GM21717 (cell line): ENCODE measurements around the gene NKRF.
A peak's percentile ranks its signal among the peaks of the same experiment; 100 is the strongest.

Source experiments
- ATAC-seq: cut with Tn5 transposase; IDR thresholded peaks from one replicate; pipeline ENCODE4 v1.9.1; 2021; ENCODE audit warnings: mild to moderate bottlenecking, moderate library complexity; ENCODE audit not compliant: unreplicated experiment

NKRF gene

DNA sequence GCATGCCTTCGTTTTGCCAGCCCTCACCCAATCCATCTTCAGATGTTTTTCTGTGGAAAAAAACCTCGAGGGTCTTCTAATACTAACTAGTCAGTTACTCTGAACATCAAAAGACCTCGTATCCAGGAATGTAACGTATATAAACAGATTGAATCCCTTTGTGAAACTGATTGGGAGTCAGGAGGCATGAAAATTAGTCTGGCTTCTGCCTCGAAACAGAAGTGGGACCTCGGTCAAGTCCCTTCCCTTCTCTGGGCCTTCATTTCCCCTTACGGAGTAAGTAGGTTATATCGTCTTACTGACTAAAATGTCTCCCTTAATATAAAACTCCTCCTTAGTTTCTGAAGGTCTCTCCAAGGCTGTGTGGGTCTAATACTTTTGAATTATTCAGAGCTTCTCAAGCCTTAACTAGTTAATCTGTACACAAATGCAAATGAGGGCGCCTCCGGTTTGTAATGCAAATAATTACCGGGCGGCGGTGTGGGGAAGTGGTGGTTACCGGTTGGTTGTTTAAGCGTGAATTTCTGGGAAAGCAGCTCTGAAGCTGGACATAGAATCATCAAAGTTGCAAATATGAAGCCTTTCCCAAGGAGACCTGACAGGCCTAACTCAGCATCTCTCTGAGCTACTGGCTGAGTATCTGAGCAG lies 11.4 kb upstream of the NKRF start:
- ATAC-seq, result peak; percentile 62

DNA sequence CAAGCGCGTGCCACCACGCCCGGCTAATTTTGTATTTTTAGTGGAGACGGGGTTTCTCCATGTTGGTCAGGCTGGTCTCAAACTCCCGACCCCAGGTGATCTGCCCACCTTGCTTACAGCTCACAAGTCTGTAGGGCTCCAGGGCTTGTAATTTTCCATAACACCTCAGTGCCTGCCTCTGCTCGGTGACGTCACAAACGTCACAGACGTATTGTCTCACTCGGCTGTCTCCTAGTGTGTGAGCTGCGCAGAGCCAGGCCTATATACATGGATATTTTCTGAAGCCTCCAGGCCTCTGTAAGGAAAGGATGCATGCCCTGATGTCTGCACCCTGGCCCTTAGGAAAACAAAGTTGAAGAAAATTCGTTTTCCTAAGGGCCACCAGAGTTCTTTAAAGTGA lies 8.6 kb upstream of the NKRF start:
- ATAC-seq, result no peak

- no peak for ATAC-seq
These were observed 780 bp upstream of the NKRF start for GRCh38 chrX:119607018-119607389.

DNA sequence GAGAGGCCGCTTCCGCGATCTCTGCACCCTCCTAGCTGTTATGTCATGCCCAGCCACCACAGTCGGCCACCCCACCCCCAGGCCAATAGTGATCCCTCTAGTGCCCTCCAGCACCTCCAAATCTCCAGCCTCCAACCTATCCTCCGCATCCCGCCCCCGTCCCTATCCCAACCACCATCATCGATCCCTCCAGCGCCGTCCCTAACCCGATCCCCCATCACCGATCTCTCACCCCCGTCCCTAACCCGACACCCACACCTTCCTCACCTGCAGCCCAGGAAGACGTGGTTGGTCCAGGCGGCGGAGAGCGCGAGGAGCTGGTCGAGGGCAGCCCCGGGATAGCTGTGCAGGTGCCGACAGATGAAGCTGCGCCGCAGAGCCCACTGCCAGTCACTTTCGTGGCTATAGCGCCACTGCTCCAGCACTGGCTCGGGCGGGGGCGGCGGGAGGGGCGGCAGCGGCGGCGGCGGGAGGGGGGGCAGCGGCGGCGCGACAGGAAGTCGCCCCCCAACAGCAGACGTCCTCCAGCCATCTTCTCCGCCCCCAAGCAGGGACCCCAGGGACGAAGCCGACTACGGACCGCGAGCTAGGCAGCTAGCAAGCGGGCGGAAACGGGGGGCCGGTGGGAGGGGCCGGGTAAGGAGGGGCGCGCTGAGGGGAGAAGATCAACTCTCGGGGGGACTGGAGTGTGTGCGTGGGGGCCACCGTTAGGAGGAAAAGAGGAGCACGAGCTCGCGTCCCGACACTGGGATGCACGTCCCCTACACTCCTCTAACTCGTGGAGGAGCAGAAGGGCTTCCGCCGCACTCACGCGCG lies 552 bp downstream of the NKRF start:
- ATAC-seq, result peak; percentile 29

GRCh38 chrX:119604766-119605463 lies 1.3 kb downstream of the NKRF start:
- no peak for ATAC-seq

- ATAC-seq, result no peak
These were observed 3.4 kb downstream of the NKRF start for GRCh38 chrX:119602701-119603255.

- ATAC-seq, result no peak
These were observed 16.4 kb downstream of the NKRF start for GRCh38 chrX:119589810-119590209.

DNA sequence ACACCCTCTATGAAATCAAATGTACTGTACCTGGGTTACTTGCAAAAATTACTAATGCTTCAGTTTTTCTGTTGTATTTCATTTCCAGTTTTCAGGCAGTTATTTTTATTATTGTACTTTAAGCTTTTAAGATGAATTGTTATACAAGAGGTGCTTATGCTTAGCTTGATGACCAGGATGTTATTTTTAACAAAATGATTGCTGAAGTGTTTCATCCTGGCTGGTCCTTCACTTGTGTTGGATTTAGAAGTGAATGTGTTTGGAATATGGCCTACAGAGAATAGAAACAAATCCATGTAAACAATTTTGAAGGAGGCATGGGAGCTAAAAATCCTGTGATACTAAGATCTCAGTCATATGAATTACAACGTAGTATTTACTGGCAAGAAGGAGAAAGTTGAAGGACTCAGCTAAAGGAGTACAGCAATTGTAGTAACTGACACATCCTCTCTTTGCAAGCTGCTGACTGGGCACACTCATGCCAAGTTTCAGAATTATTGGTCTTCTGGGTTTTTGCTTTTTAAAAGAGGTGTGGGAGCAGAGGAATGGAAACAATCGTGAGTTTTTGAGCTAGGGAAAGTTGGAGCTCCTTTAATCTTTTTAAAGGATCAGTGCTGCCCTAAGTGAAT lies 22.7 kb downstream of the NKRF start:
- ATAC-seq, result no peak

- ATAC-seq, result no peak
These were observed 26.8 kb downstream of the NKRF start for GRCh38 chrX:119579414-119579813.

- peak; percentile 82 for ATAC-seq
These were observed 31.6 kb downstream of the NKRF start, which contains the start of gene UBE2A for GRCh38 chrX:119574394-119575266. Gene UBE2A, plus strand, starts transcription at chrX:119574563. Its CDS starts 149 bp downstream, at chrX:119574712.

DNA sequence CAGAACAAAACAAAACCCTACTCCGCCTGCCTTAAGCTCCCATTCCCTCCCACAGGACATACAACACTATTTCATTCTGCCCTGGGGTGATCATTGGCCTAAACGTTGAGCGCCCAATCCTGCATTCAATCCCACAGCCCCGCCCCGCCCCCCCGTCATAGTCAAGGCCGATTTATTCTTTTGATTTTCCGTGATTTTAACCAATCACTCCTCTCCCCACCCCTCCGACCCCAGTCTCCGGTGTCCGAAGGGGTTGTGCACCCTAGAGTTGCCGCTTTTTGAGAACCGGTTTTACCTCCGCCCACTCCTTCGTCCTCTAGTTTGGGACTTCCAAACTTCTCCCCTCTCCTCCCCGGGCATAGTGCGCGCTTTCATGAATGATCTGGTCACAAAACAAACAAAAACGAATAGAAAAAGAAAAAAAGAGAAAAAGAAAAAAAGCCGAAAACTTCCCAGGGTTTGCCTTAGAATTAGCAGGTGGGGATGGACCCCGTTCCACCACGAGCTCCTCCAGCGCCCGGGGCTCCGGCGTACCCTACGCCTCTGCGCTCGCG lies 32.3 kb downstream of the NKRF start:
- ATAC-seq, result no peak

DNA sequence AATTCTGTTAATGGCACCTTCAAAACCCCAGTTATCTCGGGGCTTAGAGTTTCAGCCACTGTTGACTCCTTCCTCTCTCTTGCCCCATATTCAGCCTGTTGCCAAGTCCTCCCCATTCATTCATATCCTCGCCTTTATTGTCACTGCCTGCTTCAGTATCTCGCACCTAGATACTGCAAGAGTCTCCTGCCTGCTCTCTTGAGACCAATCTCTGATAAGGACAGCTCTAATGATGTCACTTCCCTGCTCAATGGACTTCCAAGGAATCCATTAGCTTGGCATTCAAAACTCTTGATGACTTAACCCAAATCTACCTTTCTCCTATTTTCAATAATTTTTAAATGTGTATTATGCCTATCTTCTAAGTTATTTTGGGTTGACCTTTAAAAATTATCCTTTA lies 33.0 kb downstream of the NKRF start:
- ATAC-seq, result no peak

GRCh38 chrX:119570351-119570835 lies 35.8 kb downstream of the NKRF start:
- no peak for ATAC-seq

GRCh38 chrX:119565107-119565663 lies 41.0 kb downstream of the NKRF start, which contains the start of gene STEEP1:
Gene STEEP1, minus strand, starts transcription at chrX:119565409. Its CDS starts 54 bp downstream, at chrX:119565355.
- ATAC-seq, result peak; percentile 84

DNA sequence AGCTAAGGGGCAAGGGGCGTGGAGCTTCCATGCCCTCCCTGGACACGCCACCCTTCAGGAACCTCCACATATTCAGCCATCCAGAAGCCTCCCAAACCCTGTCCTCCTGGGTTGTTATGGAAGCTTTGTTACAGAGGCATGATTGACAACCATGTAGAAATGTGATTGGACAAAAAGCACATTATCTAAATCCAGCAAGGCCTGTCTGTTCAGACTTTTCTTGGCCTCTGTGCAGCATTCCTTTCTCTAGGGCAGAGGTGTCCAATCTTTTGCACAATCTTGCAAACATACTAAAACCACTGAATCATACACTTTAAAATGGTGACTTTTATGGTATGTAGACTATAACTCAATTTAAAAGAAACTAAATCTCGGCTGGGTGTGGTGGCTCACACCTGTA lies 53.7 kb downstream of the NKRF start:
- no peak for ATAC-seq

GRCh38 chrX:119549327-119550016 lies 56.8 kb downstream of the NKRF start:
- ATAC-seq, result no peak

DNA sequence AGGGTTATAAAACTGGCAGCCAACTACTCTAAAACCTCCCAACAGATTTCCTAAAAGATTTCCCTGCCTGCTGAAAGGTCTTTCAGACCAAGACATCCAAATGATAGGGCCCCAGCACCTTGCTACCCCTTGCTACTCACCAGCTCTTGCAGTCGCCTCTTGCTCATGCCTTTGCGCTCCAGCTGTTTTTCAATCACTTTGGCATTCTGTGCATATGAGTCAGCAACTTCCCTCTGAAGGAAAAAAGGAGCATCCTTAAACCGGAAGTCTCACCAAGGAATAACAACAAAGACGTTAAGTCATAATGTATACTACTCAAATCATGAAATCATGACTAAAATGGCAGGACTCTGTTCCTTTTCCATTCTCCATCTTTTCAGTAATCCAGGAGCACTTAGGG lies 65.0 kb downstream of the NKRF start:
- ATAC-seq, result no peak

DNA sequence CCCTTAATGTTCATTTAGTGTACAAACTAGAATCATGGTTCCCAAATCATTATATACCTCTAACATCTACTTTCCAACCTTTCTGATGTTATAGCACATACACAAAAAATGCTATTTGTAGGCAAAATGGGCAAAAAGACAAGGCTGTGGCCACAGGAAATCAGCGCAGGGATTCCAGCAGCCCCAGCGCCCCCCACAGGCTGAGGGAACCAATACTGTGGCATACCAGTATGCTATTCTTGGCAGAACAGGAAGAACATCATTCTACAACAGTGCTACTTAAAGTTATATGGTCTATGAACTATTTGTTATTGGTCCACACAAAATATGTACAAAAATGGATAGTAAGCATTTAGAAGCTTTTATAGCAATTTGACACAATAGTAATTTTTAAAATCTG lies 66.4 kb downstream of the NKRF start:
- no peak for ATAC-seq
